HG02642 (cell line): ENCODE data around the gene PPAN.

Source experiments
- ATAC-seq: cut with Tn5 transposase; IDR thresholded peaks from one replicate; pipeline ENCODE4 v1.9.1; 2021; ENCODE audit warnings: mild to moderate bottlenecking; ENCODE audit not compliant: unreplicated experiment, poor library complexity

PPAN gene

GRCh38 chr19:10136936-10137335, 30.8 kb downstream of the PPAN start:
- no peak for ATAC-seq

GRCh38 chr19:10137751-10138682, 31.9 kb downstream of the PPAN start:
- ATAC-seq, result no peak

GRCh38 chr19:10138879-10139795, 33.0 kb downstream of the PPAN start:
- no peak for ATAC-seq

- ATAC-seq, result no peak
These were observed 33.8 kb downstream of the PPAN start for GRCh38 chr19:10139952-10140351.

GRCh38 chr19:10141479-10141878, 35.3 kb downstream of the PPAN start:
- ATAC-seq, result no peak

GRCh38 chr19:10141973-10142372, 35.8 kb downstream of the PPAN start:
- ATAC-seq, result no peak

GRCh38 chr19:10142701-10143375, 36.7 kb downstream of the PPAN start:
- ATAC-seq, result no peak

- no peak for ATAC-seq
These were observed 37.5 kb downstream of the PPAN start for GRCh38 chr19:10143681-10144080.

- ATAC-seq, result no peak
These were observed 38.2 kb downstream of the PPAN start for GRCh38 chr19:10144361-10144760.

- ATAC-seq, result no peak
These were observed 38.9 kb downstream of the PPAN start for GRCh38 chr19:10145031-10145430.

GRCh38 chr19:10146142-10146541, 40.0 kb downstream of the PPAN start:
- ATAC-seq, result no peak

- ATAC-seq, result no peak
These were observed 43.3 kb downstream of the PPAN start for GRCh38 chr19:10149427-10149826.

GRCh38 chr19:10151521-10151920, 45.4 kb downstream of the PPAN start:
- no peak for ATAC-seq

- ATAC-seq, result no peak
These were observed 45.9 kb downstream of the PPAN start for GRCh38 chr19:10152100-10152499.

- no peak for ATAC-seq
These were observed 49.7 kb downstream of the PPAN start for GRCh38 chr19:10155839-10156238.

- ATAC-seq, result no peak
These were observed 51.9 kb downstream of the PPAN start for GRCh38 chr19:10158071-10158470.

- no peak for ATAC-seq
These were observed 52.3 kb downstream of the PPAN start for GRCh38 chr19:10158485-10158884.

- no peak for ATAC-seq
These were observed 53.4 kb downstream of the PPAN start for GRCh38 chr19:10159610-10160009.
